Left lung (tissue), 10 donors: ENCODE measurements around the gene FHAD1. TPM values are rescaled to one million over a fixed set of nuclear protein-coding genes. Genes with fewer than 3 reads are reported as not detected.

Experiments
- ATAC-seq: fragments of 200-7000 bp; cut with Tn5 transposase; one replicate; pipeline ENCODE4 v1.9.1; 2020; ENCODE audit warnings: moderate library complexity
- DNase-seq, 4 donors: peaks; one replicate each; pipeline ENCODE4 v3.0.0-alpha.2; 2013 to 2020
- H3K27ac ChIP-seq, 2 donors: fragments of 200-600 bp; sonication (generic) in 1 of 2; one replicate each; pipeline versions ENCODE4 v1.5.0 to v1.8.0; 2020 to 2021
- H3K27me3 ChIP-seq, 2 donors: fragments of 200-600 bp; sonication (generic) in 1 of 2; one replicate each; pipeline versions ENCODE4 v1.5.0 to v1.8.0; 2020 to 2021
- H3K36me3 ChIP-seq, 2 donors: fragments of 200-600 bp; sonication (generic) in 1 of 2; one replicate each; pipeline versions ENCODE4 v1.5.0 to v1.8.0; 2020 to 2021
- H3K4me1 ChIP-seq, 2 donors: fragments of 200-600 bp; one replicate each; pipeline ENCODE4 v1.8.0; 2021
- H3K4me3 ChIP-seq, 2 donors: fragments of 200-600 bp; sonication (generic) in 1 of 2; one replicate each; pipeline versions ENCODE4 v1.5.0 to v1.8.0; 2020 to 2021; ENCODE audit warnings: mild to moderate bottlenecking in 1 of 2
- H3K9me3 ChIP-seq, 2 donors: fragments of 200-600 bp; sonication (generic) in 1 of 2; one replicate each; pipeline versions ENCODE4 v1.5.0 to v1.8.0; 2020 to 2021
- CTCF ChIP-seq, 2 donors: fragments of 200-600 bp; sonication (generic) in 1 of 2; IDR thresholded peaks; one replicate each; pipeline versions ENCODE4 v1.5.0 to v1.8.0; 2021; ENCODE audit warnings: antibody characterized with exemption in 2 of 2
- intact Hi-C, 2 donors: fragments of 100-400 bp; cut with DNase I; formaldehyde crosslinking; loops; one replicate each; pipeline versions ENCODE4 v1.11.2 to v1.14.2; 2022
- polyA plus RNA-seq, 6 donors: library from polyadenylated mRNA; unstranded; fragments of 120-200 nt; gene quantifications; one replicate each; pipeline ENCODE4 v1.2.1, GENCODE V29; 2013; ENCODE audit not compliant: insufficient read length in 6 of 6
- total RNA-seq, 2 donors: library from RNA; stranded (reverse); fragmentation: NEBNext Ultra II Directional; extraction: Animal tissue kit (Norgen Biotek cat#: 25700); gene quantifications; one replicate each; pipeline ENCODE4 v1.2.1, GENCODE V29; 2021
- donor health status: DM: no; HTN: yes; CAD: no.
- donor health status: DM: no; HTN: no; CAD: no.

The FHAD1 gene
- total and polyA plus RNA-seq, 8 donors, result 1.1 to 8.5 (median 3.9) TPM

GRCh38 chr1:15409388-15410222 lies 162.6 kb downstream of the FHAD1 start, which contains the start of gene EFHD2:
Gene EFHD2 (plus strand): TSS chr1:15409888. CDS start chr1:15409972, 84 bp downstream.
- Histone ChIP-seq H3K27ac (peak within 1 kb of the TSS; percentile 39 to 89), H3K4me1 (peaks cover 5 to 49% of the 10 kb centered on the region in 2 donors)

GRCh38 chr1:15410223-15410883 lies 163.3 kb downstream of the FHAD1 start:
- ATAC-seq, result no peak
- Histone ChIP-seq H3K36me3 (peaks cover 0 to 21% of the 10 kb centered on the region in 2 donors), H3K9me3 (no peaks in the 10 kb centered on the region), H3K4me3 (peak overlapping the region; percentile 85 to 92), H3K27me3 (no peaks in the 10 kb centered on the region), H3K4me1 (peaks cover 5 to 56% of the 10 kb centered on the region in 2 donors), H3K27ac (peak overlapping the region; percentile 39 to 89)
- intact Hi-C loops, result no loop called here
- TF ChIP-seq CTCF (IDR thresholded peaks at IDR 0.05), result no peak
- peak in 1 of 4 donors; percentile 86 for DNase-seq

More at GRCh38 chr1:15409388-15410222, 162.6 kb downstream of the FHAD1 start, which contains the start of gene EFHD2:
- no peaks in the 10 kb centered on the region for H3K27me3 ChIP-seq
- H3K36me3 ChIP-seq, result peaks cover 0 to 16% of the 10 kb centered on the region in 2 donors
- peak within 1 kb of the TSS; percentile 85 to 92 for H3K4me3 ChIP-seq
- no peaks in the 10 kb centered on the region for H3K9me3 ChIP-seq
- ATAC-seq (peak; percentile 91), DNase-seq (peak; percentile 84 to 98 (median 89))
- intact Hi-C loops, result no loop called here
- no peak for TF ChIP-seq CTCF (IDR thresholded peaks at IDR 0.05)

- H3K4me3 ChIP-seq, result peak overlapping the region; percentile 85 to 92
- no peak for ATAC-seq
- no peaks in the 10 kb centered on the region for H3K27me3 ChIP-seq
- DNase-seq, result no peak
- peak overlapping the region; percentile 39 to 89 for H3K27ac ChIP-seq
- H3K36me3 ChIP-seq, result peaks cover 0 to 21% of the 10 kb centered on the region in 2 donors
- no peak for TF ChIP-seq CTCF (IDR thresholded peaks at IDR 0.05)
- H3K4me1 ChIP-seq, result peaks cover 6 to 61% of the 10 kb centered on the region in 2 donors
- no peaks in the 10 kb centered on the region for H3K9me3 ChIP-seq
- intact Hi-C loops, result no loop called here
Observed at GRCh38 chr1:15410884-15411245, 163.8 kb downstream of the FHAD1 start.

DNA sequence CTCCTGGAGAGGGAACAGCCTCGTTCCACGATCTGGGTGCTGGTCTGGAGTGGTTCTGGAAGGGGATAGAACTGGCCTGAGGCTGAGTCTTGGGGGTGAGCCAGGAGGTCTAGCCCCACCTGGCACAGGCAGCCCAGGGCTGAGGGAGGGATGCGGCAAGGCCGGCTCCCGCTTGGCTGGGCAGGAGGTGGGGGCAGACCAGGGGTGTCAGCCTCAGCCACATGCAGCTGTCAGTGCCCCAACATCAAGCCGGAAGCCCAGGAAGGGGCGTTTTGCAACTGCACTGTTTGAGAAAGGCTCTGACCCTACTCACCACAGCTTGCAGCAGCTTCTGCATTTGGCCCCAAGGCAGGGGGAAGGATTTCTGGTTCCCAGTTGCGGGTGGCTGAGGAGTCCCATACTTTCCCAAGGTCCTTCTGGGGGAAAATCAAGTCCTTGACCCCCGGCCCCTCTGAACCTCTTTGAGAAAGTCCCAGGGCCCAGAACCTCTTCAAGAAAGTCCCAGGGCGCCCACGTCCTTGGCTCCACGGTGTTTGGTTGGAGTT lies 164.6 kb downstream of the FHAD1 start:
- no peak for TF ChIP-seq CTCF (IDR thresholded peaks at IDR 0.05)
- peak; percentile 25 for ATAC-seq

More for the DNA sequence above, 164.6 kb downstream of the FHAD1 start:
- peak overlapping the region; percentile 44 to 89 for H3K27ac ChIP-seq
- no peaks in the 10 kb centered on the region for H3K9me3 ChIP-seq
- H3K4me1 ChIP-seq, result peaks cover 14 to 69% of the 10 kb centered on the region in 2 donors
- DNase-seq, result peak in 3 of 4 donors; percentile 45 to 93 (median 81)
- intact Hi-C loops, result no loop called here
- no peaks in the 10 kb centered on the region for H3K27me3 ChIP-seq
- H3K4me3 ChIP-seq, result peak overlapping the region; percentile 85 to 92
- H3K36me3 ChIP-seq, result peaks cover 0 to 21% of the 10 kb centered on the region in 2 donors
